Measurements from ENCODE around the gene NCAPH2.

The NCAPH2 gene

GRCh38 chr22:50507991-50508884 is at the start of gene NCAPH2:
NCAPH2 (plus strand) TSS chr22:50508224; CDS start chr22:50508338, 114 bp downstream.
- peak in 3 of 4 experiments; percentile 96 to 98 (median 96) for DNase-seq (ENCODE audit: low read depth in 4 of 4, low spot score in 1 of 4)

GRCh38 chr22:50459016-50459415 is 49.0 kb upstream of the NCAPH2 start:
- DNase-seq (ENCODE audit: low read depth in 4 of 4, low spot score in 1 of 4) = no peak

DNA sequence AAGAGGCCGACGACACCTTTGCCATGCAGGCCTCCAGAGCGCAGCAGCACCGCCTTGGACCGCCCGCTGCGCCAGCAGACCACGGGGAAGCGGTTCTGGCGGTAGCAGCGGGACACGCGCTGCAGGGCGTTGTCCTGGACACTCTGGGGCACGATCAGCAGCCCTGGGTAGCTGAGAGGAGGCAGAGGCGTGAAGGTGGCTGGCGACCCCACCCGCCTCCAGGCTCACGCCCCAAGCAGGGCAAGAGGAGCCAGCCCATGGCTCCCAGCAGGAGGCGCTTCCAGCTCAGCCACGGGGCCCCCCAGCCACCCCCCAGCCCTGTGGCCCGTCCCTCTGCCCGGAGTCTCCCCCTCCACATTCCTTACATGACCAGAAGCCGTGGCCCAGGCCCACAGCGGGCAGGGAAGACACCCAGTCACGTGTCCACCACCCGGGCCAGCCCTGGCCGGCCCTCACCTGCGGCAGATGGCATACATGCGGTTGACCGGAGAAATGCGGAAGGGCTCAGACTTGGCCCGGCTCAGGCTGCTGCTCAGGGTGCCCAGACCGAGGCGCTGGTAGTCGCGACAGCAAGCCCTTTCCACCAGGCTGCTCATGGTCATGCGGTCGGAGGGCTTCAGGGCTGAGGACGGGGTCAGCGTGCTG is 48.4 kb upstream of the NCAPH2 start:
- no peak for DNase-seq (ENCODE audit: low read depth in 4 of 4, low spot score in 1 of 4)

GRCh38 chr22:50460938-50461337 is 47.1 kb upstream of the NCAPH2 start:
- DNase-seq (ENCODE audit: low read depth in 4 of 4, low spot score in 1 of 4) = no peak

- no peak for DNase-seq (ENCODE audit: low read depth in 4 of 4, low spot score in 1 of 4)
Measured at GRCh38 chr22:50461536-50461935, 46.5 kb upstream of the NCAPH2 start.

DNA sequence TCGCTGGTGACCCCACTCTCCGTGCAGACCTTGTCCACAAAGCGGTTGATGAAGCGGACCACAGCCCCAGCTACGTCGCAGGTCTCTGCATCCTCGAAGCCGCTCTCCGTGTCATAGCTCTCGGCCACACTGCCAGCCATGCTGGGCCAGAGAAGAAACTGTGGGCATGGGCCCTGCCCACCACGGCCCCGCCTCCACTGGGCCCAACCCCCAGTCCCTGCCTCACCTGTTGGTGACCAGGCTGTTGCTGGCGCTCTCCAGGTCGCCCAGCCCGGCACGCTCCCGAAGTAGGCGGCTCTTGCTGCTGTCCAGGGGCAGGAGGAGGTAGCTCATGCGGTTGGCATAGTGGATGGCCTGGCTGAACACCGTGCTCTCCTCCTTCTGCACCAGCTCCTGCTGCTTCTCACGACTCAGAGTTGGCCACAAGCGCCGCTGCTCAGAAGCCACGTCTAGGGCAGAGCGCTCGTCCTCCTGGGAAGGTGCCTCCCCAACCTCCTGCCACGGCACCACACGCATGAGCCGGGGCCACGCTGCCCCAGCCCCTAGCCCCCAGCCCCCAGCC is 46.0 kb upstream of the NCAPH2 start:
- DNase-seq (ENCODE audit: low read depth in 4 of 4, low spot score in 1 of 4) = no peak

GRCh38 chr22:50463188-50463900 is 44.7 kb upstream of the NCAPH2 start:
- no peak for DNase-seq (ENCODE audit: low read depth in 4 of 4, low spot score in 1 of 4)

- no peak for DNase-seq (ENCODE audit: low read depth in 4 of 4, low spot score in 1 of 4)
Measured at GRCh38 chr22:50464451-50464850, 43.6 kb upstream of the NCAPH2 start.

- DNase-seq (ENCODE audit: low read depth in 4 of 4, low spot score in 1 of 4) = no peak
Measured at GRCh38 chr22:50465066-50465930, 42.7 kb upstream of the NCAPH2 start.

GRCh38 chr22:50467341-50467740 is 40.7 kb upstream of the NCAPH2 start:
- DNase-seq (ENCODE audit: low read depth in 4 of 4, low spot score in 1 of 4) = no peak

DNA sequence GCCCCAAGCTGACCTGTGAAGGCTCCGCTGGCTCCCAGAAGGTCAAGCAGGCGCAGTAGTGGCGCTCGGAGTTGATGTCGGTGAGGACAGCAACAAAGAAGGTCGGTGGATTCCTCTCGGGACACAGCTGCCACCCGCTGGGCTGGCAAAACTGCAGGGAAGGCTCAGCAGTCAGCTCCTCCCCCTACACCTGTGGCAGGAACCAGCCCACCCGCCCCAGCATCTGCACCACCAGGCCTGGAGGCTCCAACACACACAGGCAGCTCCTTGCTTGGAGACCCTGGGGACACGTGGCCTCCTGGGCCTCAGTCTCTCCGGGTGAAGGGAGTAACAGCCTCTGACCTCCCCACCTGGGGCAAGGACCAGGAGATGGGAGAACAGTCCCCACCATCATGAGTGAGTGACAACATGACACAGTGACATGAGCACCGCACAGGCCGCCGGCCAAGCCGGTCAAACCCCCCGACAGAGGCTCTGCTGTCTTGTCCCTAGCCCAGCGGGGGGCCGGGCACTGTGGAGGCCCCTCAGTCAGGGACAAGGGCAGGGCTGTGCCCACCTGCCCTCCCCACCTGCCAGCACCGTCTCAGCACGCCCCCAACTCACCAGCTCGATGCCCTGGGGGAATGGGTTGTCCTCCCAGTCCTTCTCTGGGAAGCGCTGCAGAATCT is 40.1 kb upstream of the NCAPH2 start:
- DNase-seq (ENCODE audit: low read depth in 4 of 4, low spot score in 1 of 4) = no peak

DNA sequence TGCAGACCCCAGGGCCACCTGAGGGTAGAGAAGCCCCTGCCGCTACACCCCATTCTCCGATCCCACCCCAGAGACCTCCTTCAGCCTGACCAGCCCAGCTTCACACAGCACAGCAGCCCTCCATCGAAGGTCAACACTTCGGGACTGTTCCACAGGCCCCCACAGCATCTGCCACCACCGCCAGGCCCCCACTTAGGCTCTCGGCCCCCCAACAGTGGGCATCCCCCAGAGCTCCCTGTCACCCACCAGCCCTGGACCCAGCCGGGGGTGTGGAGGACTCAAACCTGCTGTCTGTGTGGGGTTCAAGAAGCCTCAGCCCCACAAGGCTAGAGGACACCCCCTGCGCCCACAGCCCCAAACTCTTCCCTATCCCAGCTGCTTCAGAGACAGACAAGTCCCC is 39.4 kb upstream of the NCAPH2 start:
- DNase-seq (ENCODE audit: low read depth in 4 of 4, low spot score in 1 of 4) = no peak

DNA sequence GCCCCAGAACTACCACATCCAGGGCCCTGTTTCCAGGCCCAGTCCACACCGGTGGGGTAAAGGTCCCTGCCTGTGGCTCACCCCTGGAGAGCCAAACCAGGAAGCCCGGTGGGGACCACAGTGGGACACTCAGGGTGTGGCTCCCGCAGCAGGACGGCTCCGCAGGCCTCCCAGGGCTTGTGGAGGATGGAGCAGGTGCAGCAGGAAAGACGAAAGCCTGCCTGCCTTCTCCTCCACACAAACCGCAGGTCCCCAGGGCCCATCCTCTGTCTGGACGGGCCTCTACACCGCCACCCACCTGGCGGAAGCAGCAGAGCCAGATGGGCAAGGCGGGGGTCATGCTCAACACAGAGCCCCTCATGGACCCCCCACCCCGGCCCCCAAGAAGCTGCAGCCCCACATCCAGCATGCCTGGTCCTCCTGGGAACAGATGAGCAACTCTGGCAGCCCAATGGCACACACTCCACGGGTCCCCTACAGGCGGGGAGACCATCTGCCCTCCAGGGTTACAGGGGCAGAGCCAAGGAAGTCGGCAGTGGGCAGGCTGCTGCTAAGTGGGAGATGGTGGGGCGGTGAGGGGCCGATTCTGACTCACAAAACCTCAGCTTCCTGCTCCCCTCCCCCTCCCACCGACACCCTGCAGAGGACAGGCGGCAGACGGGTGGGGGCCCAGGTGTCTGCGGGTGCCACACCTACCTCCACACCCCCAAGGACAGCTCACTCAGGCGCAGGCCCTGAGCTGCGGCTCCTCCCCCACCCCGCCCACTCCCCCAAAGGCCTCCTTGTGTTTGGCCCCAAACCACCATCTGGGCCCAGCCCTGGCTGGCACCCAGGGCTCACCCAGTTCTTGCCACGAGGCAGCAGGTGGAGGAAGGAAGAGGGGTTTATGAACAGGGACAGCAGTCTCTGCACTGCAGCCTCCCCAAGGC is 38.4 kb upstream of the NCAPH2 start:
- DNase-seq (ENCODE audit: low read depth in 4 of 4, low spot score in 1 of 4) = peak; percentile 69 to 96 (median 84)

- no peak for DNase-seq (ENCODE audit: low read depth in 4 of 4, low spot score in 1 of 4)
Measured at GRCh38 chr22:50470491-50470890, 37.5 kb upstream of the NCAPH2 start.

- DNase-seq (ENCODE audit: low read depth in 4 of 4, low spot score in 1 of 4) = no peak
Measured at GRCh38 chr22:50471197-50471847, 36.7 kb upstream of the NCAPH2 start.

GRCh38 chr22:50471962-50472361 is 36.1 kb upstream of the NCAPH2 start:
- DNase-seq (ENCODE audit: low read depth in 4 of 4, low spot score in 1 of 4) = no peak

DNA sequence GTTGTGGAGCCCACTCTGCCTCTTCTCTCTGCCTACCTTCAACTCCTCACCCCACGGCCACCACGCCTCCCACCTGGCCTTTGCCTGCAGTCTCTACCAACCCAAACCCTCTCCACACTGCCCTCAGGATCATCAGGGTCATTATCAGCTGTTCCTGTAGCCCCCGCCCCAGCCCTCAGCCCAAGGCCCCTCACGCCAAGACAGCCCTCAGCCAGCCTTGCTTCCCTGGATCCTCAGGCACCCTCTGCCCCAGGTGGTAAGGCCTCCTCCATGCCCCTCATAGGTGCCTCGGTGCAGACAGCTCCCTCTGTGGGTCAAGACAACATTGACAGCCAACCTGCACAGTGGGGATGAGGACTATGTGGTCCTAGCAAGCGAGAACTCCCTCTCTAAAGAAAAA is 34.9 kb upstream of the NCAPH2 start:
- DNase-seq (ENCODE audit: low read depth in 4 of 4, low spot score in 1 of 4) = no peak

Data from stimulated activated CD4-positive, alpha-beta T cell treated with anti-CD3 and anti-CD28 coated beads, Interleukin-1b, Interleukin-23, amount 100 ng/mL, for 24 hours (primary cell).